ENCODE data around the gene NFE2. TPM values are rescaled to one million over a fixed set of nuclear protein-coding genes. Genes with fewer than 3 reads are reported as not detected.

NFE2 gene
- total and polyA plus RNA-seq, 2 of the 8 experiments (the other 6 are each of a cell fraction or from before 2014, with no cell fraction given): 2.0 to 6.1 TPM

- Histone ChIP-seq H3K27ac (ENCODE audit: low read depth, low read length) (no peak overlapping the region), H3K4me1 (replicated peaks in 1 of 4; ENCODE audit: control insufficient read depth in 3 of 4, insufficient read depth in 4 of 4, low read length in 3 of 4) (no peaks in the 10 kb centered on the region)
Observed at GRCh38 chr12:54337280-54337842, 36.5 kb upstream of the NFE2 start.

More at GRCh38 chr12:54337280-54337842, 36.5 kb upstream of the NFE2 start:
- H3K23ac ChIP-seq (ENCODE audit: insufficient read length): no peak overlapping the region
- H3K79me1 ChIP-seq (ENCODE audit: low read depth, low read length): peaks cover 3% of the 10 kb centered on the region; the same call in 1 of the 2 replicates
- no peak overlapping the region for H3K4me3 ChIP-seq (ENCODE audit: extremely low read depth in 1 of 4, insufficient read depth in 2 of 4, low read depth in 3 of 4, low read length in 4 of 4)
- H2BK20ac ChIP-seq (ENCODE audit: low read length): no peak overlapping the region
- DNase-seq (ENCODE audit: low read depth in 1 of 2, low spot score in 2 of 2) (no peak), FAIRE-seq (no peak)
- H2BK15ac ChIP-seq (ENCODE audit: low read length): no peak overlapping the region
- H3K23me2 ChIP-seq (ENCODE audit: low read depth, low read length): no peaks in the 10 kb centered on the region; the same call in 1 of the 2 replicates
- no peak overlapping the region for H4K91ac ChIP-seq (replicated peaks; ENCODE audit: insufficient read length, low read length)
- H2BK12ac ChIP-seq (ENCODE audit: low read depth, low read length): no peak overlapping the region
- H3K27me3 ChIP-seq (replicated peaks in 1 of 4; ENCODE audit: control insufficient read depth in 3 of 4, extremely low read depth in 1 of 4, insufficient read depth in 3 of 4, low read length in 3 of 4): no peaks in the 10 kb centered on the region
- no peak overlapping the region for H2BK5ac ChIP-seq (ENCODE audit: low read depth, low read length)
- 91% methylated on average over 3 of the region's 3 CpGs; no CpG with 5 or more reads in 1 of the 2 experiments for WGBS, 2 experiments (ENCODE audit: extremely low coverage in 1 of 2, insufficient coverage in 1 of 2, insufficient read length in 1 of 2, insufficient replicate concordance in 2 of 2, low coverage in 1 of 2, low lambda C conversion rate in 2 of 2, missing lambda C conversion rate in 1 of 2)
- no peak overlapping the region for H3K56ac ChIP-seq (replicated peaks; ENCODE audit: insufficient read length, low read depth, low read length)
- H3K18ac ChIP-seq (ENCODE audit: extremely low read depth, low read length): no peak overlapping the region
- H3K14ac ChIP-seq (ENCODE audit: insufficient read length): no peak overlapping the region
- peaks cover 2 to 5% of the 10 kb centered on the region in 2 experiments for H4K20me1 ChIP-seq (replicated peaks in 1 of 2; ENCODE audit: control insufficient read depth in 1 of 2, insufficient read depth in 2 of 2, low read length in 2 of 2)
- H4K5ac ChIP-seq (ENCODE audit: insufficient read length, low read depth, low read length): no peak overlapping the region
- no peaks in the 10 kb centered on the region; a peak in 1 of 4 replicates for H3K79me2 ChIP-seq (ENCODE audit: control insufficient read depth in 1 of 2, insufficient read depth in 2 of 2, low read length in 2 of 2)
- H4K8ac ChIP-seq (ENCODE audit: extremely low read depth, insufficient read depth, low read length): no peak overlapping the region
- peaks cover 2 to 10% (median 5%) of the 10 kb centered on the region in 4 experiments; a peak in 4 of 8 replicates for H3K36me3 ChIP-seq (ENCODE audit: control insufficient read depth in 2 of 4, insufficient read depth in 4 of 4, low read length in 3 of 4)
- H3K9me3 ChIP-seq (ENCODE audit: insufficient read depth in 2 of 2, low read depth in 1 of 2, low read length in 1 of 2): no peaks in the 10 kb centered on the region
- CTCF ChIA-PET (ENCODE audit: partially characterized antibody): interaction anchor here (0.6 to 34.6 kb wide), 24 partner anchors 7 to 123 kb away, joined by 3 to 618 read pairs (median 6); partner anchors contain the start of genes COPZ1 and NFE2
- H3K4ac ChIP-seq (replicated peaks; ENCODE audit: insufficient read length, low read depth, low read length): no peak overlapping the region
- no peak overlapping the region for H2BK120ac ChIP-seq (replicated peaks; ENCODE audit: low read depth, low read length)
- no peak overlapping the region for H2AK5ac ChIP-seq (ENCODE audit: low read depth, low read length)
- no peak overlapping the region for H2AFZ ChIP-seq (ENCODE audit: low read length)
- no peak overlapping the region for H3K4me2 ChIP-seq (ENCODE audit: insufficient read depth in 1 of 2, low read depth in 2 of 2, low read length in 2 of 2)
- POLR2A ChIA-PET (ENCODE audit: partially characterized antibody): interaction anchor here (1.0 to 16.2 kb wide), 10 partner anchors 9 to 57 kb away, joined by 3 to 166 read pairs (median 13); partner anchors contain the start of genes CBX5, COPZ1 and HNRNPA1
- no peak overlapping the region for H3K9ac ChIP-seq (replicated peaks in 1 of 4; ENCODE audit: extremely low read depth in 1 of 4, low read depth in 3 of 4, low read length in 3 of 4)
- TF ChIP-seq SP2 (IDR thresholded peaks at IDR 0.05; ENCODE audit: low read length) (no peak), TEAD4 (IDR thresholded peaks at IDR 0.05; ENCODE audit: low read depth, low read length) (no peak), CTBP2 (IDR thresholded peaks at IDR 0.05; ENCODE audit: borderline replicate concordance, insufficient read depth, insufficient read length, low read length) (no peak), KDM4A (IDR thresholded peaks at IDR 0.05; ENCODE audit: low read depth, low read length, severe bottlenecking) (no peak), GTF2F1 (IDR thresholded peaks at IDR 0.05; ENCODE audit: borderline replicate concordance, low read depth, low read length) (no peak), SP4 (IDR thresholded peaks at IDR 0.05; ENCODE audit: low read length) (no peak), RAD21 (IDR thresholded peaks at IDR 0.05 in 1 of 2, conservative IDR thresholded peaks at IDR 0.05 in 1 of 2; ENCODE audit: low read depth in 2 of 2, low read length in 2 of 2) (peak in 1 of 2 experiments; percentile 26; a peak in 1 of 4 replicates)

All from H1 (cell line).